DND-41 (cell line): ENCODE data around the gene TEX26.

Experiments
- ATAC-seq: fragments of 200-7000 bp; cut with Tn5 transposase; 3 replicates; pipeline ENCODE4 v1.9.1; 2021; ENCODE audit warnings: low read depth; ENCODE audit not compliant: insufficient read depth
- DNase-seq: peaks from one replicate; pipeline ENCODE4 v3.0.0-alpha.2; 2020
- H2AFZ ChIP-seq: 2 replicates; pipeline ENCODE4 v1.6.0; 2012; ENCODE audit warnings: low read depth, low read length
- H3K27ac ChIP-seq: 2 replicates; pipeline ENCODE4 v1.5.1; 2012; ENCODE audit warnings: low read length, inconsistent platforms
- H3K27me3 ChIP-seq: fragments of 200-600 bp; sonication (generic); 2 replicates; pipeline ENCODE4 v1.6.0; 2012; ENCODE audit warnings: low read length, mild to moderate bottlenecking, inconsistent platforms; ENCODE audit not compliant: insufficient read depth, poor library complexity
- H3K36me3 ChIP-seq: 2 replicates; pipeline ENCODE4 v1.5.1; 2012; ENCODE audit warnings: low read length, inconsistent platforms; ENCODE audit not compliant: insufficient read depth
- H3K4me1 ChIP-seq: 2 replicates; pipeline ENCODE4 v1.5.1; 2012; ENCODE audit warnings: mild to moderate bottlenecking, low read length; ENCODE audit not compliant: insufficient read depth
- H3K4me2 ChIP-seq: 2 replicates; pipeline ENCODE4 v1.6.0; 2012; ENCODE audit warnings: mild to moderate bottlenecking, moderate library complexity, low read length, inconsistent platforms; ENCODE audit not compliant: insufficient read depth
- H3K4me3 ChIP-seq, 2 experiments: fragments of 200-600 bp in 1 of 2; shearing (Covaris generic) in 1 of 2; 2 replicates each; pipeline ENCODE4 v1.5.1; 2012 to 2016; ENCODE audit warnings: inconsistent platforms in 2 of 2, low read length in 2 of 2, mild to moderate bottlenecking in 2 of 2, low read depth in 1 of 2, moderate library complexity in 1 of 2
- H3K79me2 ChIP-seq: 2 replicates; pipeline ENCODE4 v1.6.0; 2012; ENCODE audit warnings: low read length, inconsistent platforms; ENCODE audit not compliant: insufficient read depth
- H3K9ac ChIP-seq: 2 replicates; pipeline ENCODE4 v1.6.0; 2012; ENCODE audit warnings: low read depth, mild to moderate bottlenecking, inconsistent platforms, low read length, moderate library complexity
- H3K9me3 ChIP-seq: 2 replicates; pipeline ENCODE4 v1.5.1; 2012; ENCODE audit warnings: low read length, moderate library complexity, mild to moderate bottlenecking, inconsistent platforms; ENCODE audit not compliant: insufficient read depth, severe bottlenecking
- H4K20me1 ChIP-seq: 2 replicates; pipeline ENCODE4 v1.6.0; 2012; ENCODE audit warnings: low read length; ENCODE audit not compliant: insufficient read depth
- EZH2 ChIP-seq: IDR thresholded peaks from 3 replicates; pipeline ENCODE4 v1.6.1; 2012; ENCODE audit warnings: borderline replicate concordance, low read depth, mild to moderate bottlenecking, moderate library complexity, low read length, inconsistent platforms; ENCODE audit not compliant: severe bottlenecking
- TF ChIP-seq, protein P1 (sequence below): IDR thresholded peaks from 2 replicates; pipeline ENCODE4 v1.5.1; 2012; ENCODE audit warnings: borderline replicate concordance, low read length, moderate library complexity, mild to moderate bottlenecking; ENCODE audit not compliant: poor library complexity, severe bottlenecking; ENCODE audit errors: extremely low read depth

The TEX26 gene

GRCh38 chr13:31020996-31021395 is 88.5 kb downstream of the TEX26 start:
- no peak overlapping the region for H3K27ac ChIP-seq
- H3K4me3 ChIP-seq = no peak overlapping the region
- H3K27me3 ChIP-seq = peaks cover 14% of the 10 kb centered on the region
- no peaks in the 10 kb centered on the region for H3K36me3 ChIP-seq
- ATAC-seq (no peak), DNase-seq (no peak)
- H4K20me1 ChIP-seq = no peaks in the 10 kb centered on the region
- no peaks in the 10 kb centered on the region for H3K4me1 ChIP-seq
- no peak overlapping the region for H2AFZ ChIP-seq
- H3K9ac ChIP-seq = no peak overlapping the region
- no peaks in the 10 kb centered on the region for H3K79me2 ChIP-seq
- TF ChIP-seq, protein P1, sequence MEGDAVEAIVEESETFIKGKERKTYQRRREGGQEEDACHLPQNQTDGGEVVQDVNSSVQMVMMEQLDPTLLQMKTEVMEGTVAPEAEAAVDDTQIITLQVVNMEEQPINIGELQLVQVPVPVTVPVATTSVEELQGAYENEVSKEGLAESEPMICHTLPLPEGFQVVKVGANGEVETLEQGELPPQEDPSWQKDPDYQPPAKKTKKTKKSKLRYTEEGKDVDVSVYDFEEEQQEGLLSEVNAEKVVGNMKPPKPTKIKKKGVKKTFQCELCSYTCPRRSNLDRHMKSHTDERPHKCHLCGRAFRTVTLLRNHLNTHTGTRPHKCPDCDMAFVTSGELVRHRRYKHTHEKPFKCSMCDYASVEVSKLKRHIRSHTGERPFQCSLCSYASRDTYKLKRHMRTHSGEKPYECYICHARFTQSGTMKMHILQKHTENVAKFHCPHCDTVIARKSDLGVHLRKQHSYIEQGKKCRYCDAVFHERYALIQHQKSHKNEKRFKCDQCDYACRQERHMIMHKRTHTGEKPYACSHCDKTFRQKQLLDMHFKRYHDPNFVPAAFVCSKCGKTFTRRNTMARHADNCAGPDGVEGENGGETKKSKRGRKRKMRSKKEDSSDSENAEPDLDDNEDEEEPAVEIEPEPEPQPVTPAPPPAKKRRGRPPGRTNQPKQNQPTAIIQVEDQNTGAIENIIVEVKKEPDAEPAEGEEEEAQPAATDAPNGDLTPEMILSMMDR = no peak
- no peak for TF ChIP-seq EZH2
- no peaks in the 10 kb centered on the region for H3K9me3 ChIP-seq
- H3K4me2 ChIP-seq = no peak overlapping the region

GRCh38 chr13:31022288-31022895 is 89.9 kb downstream of the TEX26 start:
- ATAC-seq (no peak), DNase-seq (no peak)
- no peak overlapping the region for H3K27ac ChIP-seq
- no peak overlapping the region for H3K4me3 ChIP-seq
- no peak overlapping the region for H3K4me2 ChIP-seq
- TF ChIP-seq EZH2 = no peak
- TF ChIP-seq, protein P1 = no peak
- H3K9ac ChIP-seq = no peak overlapping the region
- no peak overlapping the region for H2AFZ ChIP-seq
- no peaks in the 10 kb centered on the region for H3K4me1 ChIP-seq
- no peaks in the 10 kb centered on the region for H3K36me3 ChIP-seq
- no peaks in the 10 kb centered on the region for H3K9me3 ChIP-seq
- peaks cover 16% of the 10 kb centered on the region for H3K27me3 ChIP-seq
- no peaks in the 10 kb centered on the region for H3K79me2 ChIP-seq
- H4K20me1 ChIP-seq = no peaks in the 10 kb centered on the region

- H3K27me3 ChIP-seq = peaks cover 16% of the 10 kb centered on the region
- ATAC-seq (no peak), DNase-seq (no peak)
- no peak overlapping the region for H3K27ac ChIP-seq
- H4K20me1 ChIP-seq = no peaks in the 10 kb centered on the region
- no peaks in the 10 kb centered on the region for H3K79me2 ChIP-seq
- H3K4me3 ChIP-seq = no peak overlapping the region
- H3K36me3 ChIP-seq = no peaks in the 10 kb centered on the region
- TF ChIP-seq EZH2 = no peak
- H3K9ac ChIP-seq = no peak overlapping the region
- no peak overlapping the region for H2AFZ ChIP-seq
- no peaks in the 10 kb centered on the region for H3K9me3 ChIP-seq
- H3K4me2 ChIP-seq = no peak overlapping the region
- H3K4me1 ChIP-seq = no peaks in the 10 kb centered on the region
These were observed 90.6 kb downstream of the TEX26 start for GRCh38 chr13:31022928-31023530.
